NCI-H774 (cell line): Measurements from ENCODE around the gene KIAA1217.

Experiments
- DNase-seq: peaks from one replicate; lab custom pipeline; 2025; lab: John Stamatoyannopoulos, UW

Gene KIAA1217

DNA sequence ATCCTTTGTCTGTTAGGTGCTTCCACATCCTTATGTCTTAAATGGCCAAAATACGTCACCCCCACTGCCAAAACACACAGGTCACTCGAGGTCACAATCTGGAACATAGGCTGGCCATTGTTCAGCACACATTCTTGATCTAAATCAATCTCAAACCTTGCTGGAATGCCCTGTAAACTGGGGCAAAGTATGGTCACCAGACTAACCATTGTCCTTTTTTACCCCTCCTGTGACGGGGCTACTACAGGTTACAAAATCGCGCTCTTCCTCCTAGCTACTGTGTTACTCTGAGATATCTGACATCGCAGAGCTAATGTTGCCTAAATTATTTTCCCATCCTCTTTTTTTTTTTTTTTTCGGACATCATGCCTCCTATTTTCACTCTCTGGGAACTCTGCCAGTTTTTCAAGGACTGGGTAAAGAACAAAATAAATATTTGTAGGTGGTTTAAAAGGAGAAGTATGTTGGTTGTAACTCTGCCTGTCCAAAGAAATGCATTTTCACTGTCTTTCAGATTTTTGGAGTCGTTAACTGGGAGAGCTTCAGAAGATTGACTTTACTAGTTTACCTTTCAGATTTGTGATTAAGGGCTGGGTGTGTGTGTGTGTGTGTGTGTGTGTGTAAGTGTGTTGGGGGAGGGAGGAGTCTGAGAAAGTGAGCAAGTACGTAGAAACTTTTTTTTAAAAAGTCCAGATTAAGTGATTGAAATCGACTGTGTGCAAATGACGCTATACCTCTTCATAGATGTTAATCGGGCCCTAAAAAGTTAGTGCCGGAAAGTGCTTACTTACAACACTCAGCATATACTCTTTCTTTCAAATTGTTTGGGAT, 942 bp upstream of the KIAA1217 start:
- DNase-seq = peak; percentile 77

DNA sequence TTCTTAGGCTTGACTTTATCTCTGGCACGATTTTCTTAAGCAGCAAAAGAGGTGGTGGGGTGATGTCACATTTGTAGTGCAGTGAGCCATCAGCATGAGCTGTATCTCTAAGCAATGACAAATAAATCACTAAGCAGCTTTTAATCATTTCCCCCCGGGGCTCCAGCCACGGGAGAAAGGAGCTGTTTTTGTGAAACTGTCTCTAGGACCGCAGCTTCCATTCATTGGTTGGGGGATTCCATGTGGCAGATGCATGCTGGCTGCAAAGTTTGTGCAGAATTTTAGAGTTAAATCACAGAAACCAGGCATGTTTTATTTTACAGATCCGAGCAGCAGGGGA, 464 bp downstream of the KIAA1217 start:
- no peak for DNase-seq

GRCh38 chr10:24209946-24210491, 1.1 kb downstream of the KIAA1217 start:
- DNase-seq = no peak

- no peak for DNase-seq
These were observed 1.6 kb downstream of the KIAA1217 start for GRCh38 chr10:24210501-24210900.

GRCh38 chr10:24213266-24213665, 4.3 kb downstream of the KIAA1217 start:
- DNase-seq = no peak

DNA sequence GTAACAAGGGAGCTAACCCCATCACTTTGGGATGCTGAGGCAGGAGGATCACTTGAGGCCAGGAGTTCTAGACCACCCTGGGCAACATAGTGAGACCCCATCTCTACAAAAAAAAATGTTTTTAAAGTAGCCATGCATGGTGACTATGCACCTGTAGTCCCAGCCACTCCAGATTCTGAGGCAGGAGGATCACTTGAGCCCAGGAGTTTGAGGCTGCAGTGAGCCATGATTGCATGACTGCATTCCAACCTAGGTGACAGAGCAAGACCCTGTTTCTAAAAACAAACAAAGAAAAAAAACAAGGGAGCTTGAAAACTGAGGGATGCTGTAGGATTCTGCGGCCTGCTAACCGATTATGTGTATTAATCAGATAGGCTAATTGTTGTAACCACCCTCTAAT, 4.9 kb downstream of the KIAA1217 start:
- no peak for DNase-seq

GRCh38 chr10:24214762-24215161, 5.8 kb downstream of the KIAA1217 start:
- DNase-seq = no peak

- no peak for DNase-seq
These were observed 6.3 kb downstream of the KIAA1217 start for GRCh38 chr10:24215196-24215595.

DNA sequence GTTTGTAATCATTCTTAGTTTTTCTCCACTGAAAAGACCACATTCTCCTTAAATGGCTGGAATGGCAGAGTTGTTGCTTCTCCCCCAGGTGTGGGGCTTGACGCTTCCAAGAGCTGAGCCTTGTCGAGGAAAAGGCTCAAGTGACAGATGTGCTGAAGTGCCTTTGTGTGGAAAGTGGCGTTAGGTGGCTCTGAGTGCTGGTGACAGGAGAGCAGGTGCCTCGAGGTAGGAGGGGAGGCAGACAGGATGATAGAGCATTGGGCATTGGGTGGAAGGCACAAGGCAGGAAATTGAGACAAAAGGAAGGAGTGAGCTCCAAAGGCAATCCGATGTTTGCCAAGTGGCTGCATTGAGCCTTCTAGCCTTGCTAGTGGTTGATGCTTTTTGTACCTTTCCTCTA, 6.7 kb downstream of the KIAA1217 start:
- DNase-seq = peak; percentile 42

DNA sequence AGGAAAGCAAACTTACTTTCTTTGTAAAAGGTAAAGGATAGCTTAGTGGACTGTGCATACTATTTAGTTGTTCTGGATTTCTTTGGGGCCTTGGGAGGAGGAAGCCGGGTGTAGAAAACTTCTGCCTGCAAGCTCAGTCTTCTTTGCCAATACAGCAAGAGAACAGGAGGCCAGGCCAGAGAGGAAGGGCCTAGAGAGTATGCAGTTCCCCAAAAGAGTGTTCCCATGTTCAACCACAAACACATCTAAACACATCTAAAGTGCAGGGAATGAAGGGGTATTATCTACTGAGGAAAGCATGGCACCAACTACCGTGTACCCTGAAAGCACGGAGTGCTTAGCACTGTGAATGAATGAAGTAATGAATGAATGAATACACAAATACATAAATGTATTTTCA, 11.0 kb downstream of the KIAA1217 start:
- DNase-seq = no peak

- DNase-seq = no peak
These were observed 14.4 kb downstream of the KIAA1217 start for GRCh38 chr10:24223341-24223740.

- DNase-seq = no peak
These were observed 15.0 kb downstream of the KIAA1217 start for GRCh38 chr10:24223953-24224352.

DNA sequence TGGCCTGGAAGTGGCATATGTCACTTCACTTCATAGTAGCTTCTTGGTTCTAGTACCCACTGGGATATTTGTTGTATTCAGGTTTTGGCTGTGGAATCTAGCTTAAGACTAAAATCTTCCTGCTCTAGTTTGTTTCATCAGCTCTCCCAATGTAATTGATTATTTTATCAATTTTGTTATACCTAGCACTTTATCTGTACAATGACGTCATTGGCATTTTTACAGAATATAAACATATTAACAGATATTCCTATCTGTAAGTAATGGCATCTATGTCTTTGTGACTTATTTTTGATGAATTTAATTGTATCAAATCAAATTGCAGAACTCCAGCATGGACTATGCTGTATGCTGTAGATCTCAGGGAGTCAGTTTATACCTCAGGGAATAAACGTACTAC, 19.7 kb downstream of the KIAA1217 start:
- no peak for DNase-seq

DNA sequence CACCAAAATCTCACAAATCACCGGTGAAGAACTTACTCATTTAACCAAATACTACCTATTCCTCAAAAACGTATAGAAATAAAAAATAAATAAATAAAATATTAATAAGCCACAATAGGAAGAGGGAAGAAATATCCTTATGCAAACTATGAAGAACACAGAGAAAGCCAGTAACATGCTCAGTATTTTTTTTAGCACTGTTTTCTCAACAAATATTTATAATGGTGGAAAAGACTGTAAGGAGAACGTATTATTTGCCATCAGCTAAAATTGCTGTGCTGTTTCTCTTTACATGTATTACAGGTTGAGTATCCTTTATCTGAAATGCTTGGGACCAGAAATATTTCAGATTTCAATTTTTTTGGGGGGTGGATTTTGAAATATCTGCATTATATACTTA, 21.0 kb downstream of the KIAA1217 start:
- no peak for DNase-seq

- no peak for DNase-seq
These were observed 22.3 kb downstream of the KIAA1217 start for GRCh38 chr10:24231200-24231599.

GRCh38 chr10:24234784-24235183, 25.8 kb downstream of the KIAA1217 start:
- DNase-seq = no peak

GRCh38 chr10:24235471-24235870, 26.5 kb downstream of the KIAA1217 start:
- DNase-seq = no peak

- DNase-seq = no peak
These were observed 29.0 kb downstream of the KIAA1217 start for GRCh38 chr10:24237801-24238395.

DNA sequence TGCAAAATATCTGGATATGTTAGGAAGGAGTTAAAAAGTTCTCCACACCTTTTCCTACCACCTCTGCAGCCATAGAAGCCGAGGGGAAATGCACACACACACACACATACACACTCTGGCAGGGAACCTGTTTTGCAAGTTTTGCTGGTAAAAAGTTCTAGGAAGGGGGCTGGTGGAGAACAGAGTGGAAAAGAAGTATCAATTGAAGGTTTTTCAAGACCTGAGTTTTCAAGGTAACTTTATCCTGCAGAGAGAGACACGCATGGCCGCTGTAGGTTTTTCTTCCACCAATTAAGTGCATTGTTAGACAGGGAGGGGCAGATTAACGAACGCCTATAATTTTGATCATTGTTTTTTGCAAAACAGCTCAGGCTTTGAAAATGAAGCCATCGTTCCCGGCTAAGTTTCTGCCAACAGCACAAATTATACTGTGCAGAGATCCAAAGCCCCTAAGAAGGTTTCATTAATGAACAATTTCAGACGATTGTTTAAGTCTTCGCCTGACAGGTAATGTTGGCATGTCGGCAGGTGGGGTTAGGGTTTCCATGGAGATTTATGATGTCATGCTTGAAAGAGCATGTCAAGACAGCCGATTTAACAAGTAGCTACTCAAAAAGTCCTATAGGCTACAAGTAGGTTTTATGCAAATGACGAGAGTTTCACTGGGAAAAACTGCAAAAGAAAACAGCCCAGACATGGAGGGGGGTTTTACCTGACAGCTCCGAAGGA, 29.7 kb downstream of the KIAA1217 start:
- DNase-seq = no peak

DNA sequence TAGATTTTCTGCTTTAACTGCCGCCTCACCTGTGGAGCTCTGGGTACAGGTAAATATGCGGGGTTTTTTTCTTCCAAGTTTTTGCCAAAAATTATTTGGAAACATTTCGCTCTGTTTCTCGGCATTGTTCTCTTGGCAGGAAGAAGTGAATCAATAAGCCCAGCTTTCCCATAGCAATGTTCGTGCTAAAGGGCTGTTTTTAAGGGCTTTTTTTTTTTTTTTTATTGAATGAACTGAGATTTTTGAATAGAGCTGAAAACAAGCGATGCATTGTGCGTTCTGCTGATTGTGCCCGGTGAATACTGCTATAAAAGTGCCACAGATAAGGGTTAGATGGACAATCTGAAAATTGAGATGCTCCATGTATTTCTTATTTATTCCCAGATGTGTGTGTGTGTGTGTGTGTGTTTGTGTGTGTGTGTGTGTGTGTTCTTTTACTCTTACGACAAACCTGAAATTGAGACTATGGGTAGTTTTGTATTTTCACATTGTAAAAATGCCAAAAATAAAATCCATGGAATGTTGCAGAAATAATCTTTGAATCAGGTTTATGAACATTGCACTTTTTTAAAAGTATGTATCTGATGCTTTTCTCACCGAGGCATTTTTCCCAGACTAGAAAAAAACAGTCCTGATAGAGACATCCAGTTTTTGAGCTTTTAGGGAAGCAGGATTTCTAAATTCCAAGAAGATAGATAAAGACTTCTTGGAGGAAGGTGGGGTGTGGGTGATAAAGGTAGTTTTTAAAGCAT, 30.5 kb downstream of the KIAA1217 start:
- no peak for DNase-seq

DNA sequence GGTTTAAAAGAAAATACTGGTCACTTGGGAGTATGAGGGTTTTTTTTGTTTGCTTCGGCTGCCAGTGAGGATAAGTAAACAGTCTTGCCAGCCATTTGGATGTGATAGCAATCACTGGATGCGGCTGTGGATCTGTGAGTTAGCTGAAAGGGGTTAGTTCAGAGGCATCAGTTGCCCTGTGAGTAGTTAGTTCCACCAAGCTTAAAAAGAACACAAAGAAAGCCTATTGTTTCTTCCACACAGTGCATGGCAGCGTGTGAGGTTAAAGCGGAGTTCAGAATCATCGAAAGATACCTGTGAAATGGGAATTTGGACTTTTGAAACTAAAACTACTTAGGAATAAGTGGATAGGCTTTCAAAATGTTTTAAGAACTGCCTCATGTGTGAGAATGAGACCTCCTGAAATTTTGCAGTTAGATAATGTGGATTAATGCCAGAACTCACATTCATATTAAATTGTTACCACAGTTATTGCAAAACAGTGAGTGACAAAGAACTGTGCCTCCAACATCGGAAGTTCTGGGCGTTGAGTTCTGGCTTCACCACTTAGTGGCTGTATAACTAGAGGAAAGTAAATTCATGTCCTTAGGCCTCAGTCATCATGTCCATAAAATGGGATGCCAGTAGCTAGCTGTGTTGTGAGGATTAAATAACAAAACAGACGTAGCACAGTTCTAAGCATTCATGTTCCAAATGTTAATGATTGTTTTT, 31.3 kb downstream of the KIAA1217 start:
- DNase-seq = no peak
